Endodermal cell (in vitro differentiated cells): ENCODE results near the gene BACE1-AS. TPM values are rescaled to one million over a fixed set of nuclear protein-coding genes. Genes with fewer than 3 reads are reported as not detected.

Experiments
- DNase-seq: peaks from one replicate; pipeline ENCODE4 v3.0.0-alpha.2; 2017
- H3K27ac ChIP-seq: 2 replicates; pipeline ENCODE4 v1.5.1; 2013; ENCODE audit warnings: mild to moderate bottlenecking, low read depth, low read length, moderate library complexity
- H3K27me3 ChIP-seq: 2 replicates; pipeline ENCODE4 v1.6.1; 2013; ENCODE audit warnings: mild to moderate bottlenecking, low read length, moderate library complexity; ENCODE audit not compliant: insufficient read depth, control insufficient read depth, poor library complexity, severe bottlenecking
- H3K36me3 ChIP-seq: 2 replicates; pipeline ENCODE4 v1.7.0; 2013; ENCODE audit warnings: mild to moderate bottlenecking, low read length, moderate library complexity; ENCODE audit not compliant: control insufficient read depth, insufficient read depth
- H3K4me1 ChIP-seq: one replicate; pipeline ENCODE4 v1.7.0; 2013; ENCODE audit warnings: low read length; ENCODE audit not compliant: control insufficient read depth, insufficient read depth
- H3K4me3 ChIP-seq: 2 replicates; pipeline ENCODE4 v1.5.1; 2013; ENCODE audit warnings: mild to moderate bottlenecking, low read length, moderate library complexity
- H3K9ac ChIP-seq: 2 replicates; pipeline ENCODE4 v1.6.1; 2013; ENCODE audit warnings: mild to moderate bottlenecking, low read length, moderate library complexity; ENCODE audit not compliant: poor library complexity, severe bottlenecking; ENCODE audit errors: extremely low read depth
- H3K9me3 ChIP-seq: 2 replicates; pipeline ENCODE4 v1.6.1; 2013; ENCODE audit warnings: mild to moderate bottlenecking, low read length, moderate library complexity; ENCODE audit not compliant: control insufficient read depth
- H3K27ac Mint-ChIP-seq: 2 replicates; pipeline ENCODE4 v1.8.0; 2020; ENCODE audit warnings: mixed read lengths
- H3K27me3 Mint-ChIP-seq: 2 replicates; pipeline ENCODE4 v1.8.0; 2021; ENCODE audit warnings: mild to moderate bottlenecking, mixed read lengths; ENCODE audit not compliant: insufficient read depth
- H3K36me3 Mint-ChIP-seq: 2 replicates; pipeline ENCODE4 v1.8.0; 2020; ENCODE audit warnings: low read depth, mixed read lengths
- H3K4me1 Mint-ChIP-seq: 2 replicates; pipeline ENCODE4 v1.8.0; 2020; ENCODE audit warnings: mixed read lengths
- H3K4me3 Mint-ChIP-seq: 2 replicates; pipeline ENCODE4 v1.8.0; 2020; ENCODE audit warnings: mild to moderate bottlenecking, moderate library complexity, mixed read lengths
- H3K9me3 Mint-ChIP-seq: 2 replicates; pipeline ENCODE4 v1.8.0; 2020; ENCODE audit warnings: mild to moderate bottlenecking, mixed read lengths
- WGBS, 2 experiments: methylation state at CpG; one replicate each; pipeline versions ENCODE4 v1.1.5 to v1.1.7; 2013; ENCODE audit warnings: missing lambda C conversion rate in 2 of 2, mixed read lengths in 1 of 2; ENCODE audit not compliant: insufficient coverage in 1 of 2, insufficient read length in 1 of 2; 5-methylcytosine and 5-hydroxymethylcytosine counted together
- total RNA-seq, 2 donors: library from RNA; stranded (reverse); fragmentation: NEBNext Ultra II Directional in 1 of 2; extraction: Animal tissue kit (Norgen Biotek cat#: 25700) in 1 of 2; gene quantifications; 2 replicates in 1 of 2; 3 replicates in 1 of 2; pipeline ENCODE4 v1.2.1, GENCODE V29; 2021
- TF ChIP-seq, protein P1 (sequence below): fragments of 200-600 bp; sonication (generic); conservative IDR thresholded peaks from 2 replicates; pipeline ENCODE4 v1.5.0; 2021; ENCODE audit warnings: antibody characterized with exemption, mild to moderate bottlenecking

Gene BACE1-AS
- total RNA-seq, 2 donors from 2014 or later: 15.0 to 15.5 TPM

GRCh38 chr11:117281159-117281558 lies 10.0 kb upstream of the BACE1-AS start:
- Histone ChIP-seq H3K9ac (no peak overlapping the region), H3K4me1 (no peaks in the 10 kb centered on the region), H3K4me3 (no peak overlapping the region), H3K36me3 (peaks cover 56% of the 10 kb centered on the region), H3K27ac (no peak overlapping the region), H3K9me3 (no peaks in the 10 kb centered on the region), H3K27me3 (no peaks in the 10 kb centered on the region)
- peak; percentile 35 for DNase-seq
- H3K27me3 Mint-ChIP-seq: no peaks in the 10 kb centered on the region
- no peaks in the 10 kb centered on the region for H3K9me3 Mint-ChIP-seq
- peaks cover 57% of the 10 kb centered on the region for H3K36me3 Mint-ChIP-seq
- peak overlapping the region; percentile 21 for H3K27ac Mint-ChIP-seq
- H3K4me1 Mint-ChIP-seq: peaks cover 14% of the 10 kb centered on the region
- 92 to 96% methylated on average over 3 to 6 of the region's 6 CpGs for WGBS, 2 experiments
- TF ChIP-seq, protein P1, sequence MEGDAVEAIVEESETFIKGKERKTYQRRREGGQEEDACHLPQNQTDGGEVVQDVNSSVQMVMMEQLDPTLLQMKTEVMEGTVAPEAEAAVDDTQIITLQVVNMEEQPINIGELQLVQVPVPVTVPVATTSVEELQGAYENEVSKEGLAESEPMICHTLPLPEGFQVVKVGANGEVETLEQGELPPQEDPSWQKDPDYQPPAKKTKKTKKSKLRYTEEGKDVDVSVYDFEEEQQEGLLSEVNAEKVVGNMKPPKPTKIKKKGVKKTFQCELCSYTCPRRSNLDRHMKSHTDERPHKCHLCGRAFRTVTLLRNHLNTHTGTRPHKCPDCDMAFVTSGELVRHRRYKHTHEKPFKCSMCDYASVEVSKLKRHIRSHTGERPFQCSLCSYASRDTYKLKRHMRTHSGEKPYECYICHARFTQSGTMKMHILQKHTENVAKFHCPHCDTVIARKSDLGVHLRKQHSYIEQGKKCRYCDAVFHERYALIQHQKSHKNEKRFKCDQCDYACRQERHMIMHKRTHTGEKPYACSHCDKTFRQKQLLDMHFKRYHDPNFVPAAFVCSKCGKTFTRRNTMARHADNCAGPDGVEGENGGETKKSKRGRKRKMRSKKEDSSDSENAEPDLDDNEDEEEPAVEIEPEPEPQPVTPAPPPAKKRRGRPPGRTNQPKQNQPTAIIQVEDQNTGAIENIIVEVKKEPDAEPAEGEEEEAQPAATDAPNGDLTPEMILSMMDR: no peak
- no peak overlapping the region for H3K4me3 Mint-ChIP-seq

DNA sequence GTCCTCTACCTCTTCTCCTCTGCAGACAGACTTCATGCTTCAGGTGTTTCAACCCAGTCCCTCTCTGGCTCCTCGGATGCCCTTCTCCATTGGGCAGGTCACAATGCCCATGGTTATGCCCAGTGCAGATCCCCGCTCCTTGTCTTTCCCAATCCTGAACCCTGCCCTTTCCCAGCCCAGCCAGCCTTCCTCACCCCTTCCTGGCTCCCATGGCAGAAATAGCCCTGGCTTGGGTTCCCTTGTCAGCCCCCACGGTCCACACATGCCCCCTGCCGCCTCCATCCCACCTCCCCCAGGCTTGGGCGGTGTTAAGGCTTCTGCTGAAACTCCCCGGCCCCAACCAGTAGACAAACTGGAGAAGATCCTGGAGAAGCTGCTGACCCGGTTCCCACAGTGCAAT lies 9.3 kb upstream of the BACE1-AS start:
- Histone ChIP-seq H3K36me3 (peaks cover 58% of the 10 kb centered on the region), H3K9ac (no peak overlapping the region), H3K27me3 (no peaks in the 10 kb centered on the region), H3K9me3 (no peaks in the 10 kb centered on the region), H3K4me3 (no peak overlapping the region), H3K4me1 (no peaks in the 10 kb centered on the region), H3K27ac (no peak overlapping the region)
- peak; percentile 20 for DNase-seq
- Mint-ChIP-seq H3K27ac (no peak overlapping the region), H3K36me3 (peaks cover 61% of the 10 kb centered on the region), H3K27me3 (no peaks in the 10 kb centered on the region), H3K4me3 (no peak overlapping the region), H3K9me3 (no peaks in the 10 kb centered on the region), H3K4me1 (peaks cover 19% of the 10 kb centered on the region)
- 94 to 100% methylated on average over 2 to 7 of the region's 7 CpGs for WGBS, 2 experiments
- TF ChIP-seq, protein P1: no peak

GRCh38 chr11:117282956-117283355 lies 8.2 kb upstream of the BACE1-AS start:
- H3K9ac ChIP-seq: no peak overlapping the region
- H3K27ac Mint-ChIP-seq: no peak overlapping the region
- no peaks in the 10 kb centered on the region for H3K9me3 Mint-ChIP-seq
- H3K4me1 Mint-ChIP-seq: peaks cover 19% of the 10 kb centered on the region
- TF ChIP-seq, protein P1: no peak
- DNase-seq: peak; percentile 7
- WGBS, 2 experiments: 88 to 94% methylated on average over 3 of the region's 3 CpGs
- peaks cover 67% of the 10 kb centered on the region for H3K36me3 ChIP-seq
- H3K27me3 Mint-ChIP-seq: no peaks in the 10 kb centered on the region
- peaks cover 62% of the 10 kb centered on the region for H3K36me3 Mint-ChIP-seq
- no peaks in the 10 kb centered on the region for H3K4me1 ChIP-seq
- no peaks in the 10 kb centered on the region for H3K9me3 ChIP-seq
- no peak overlapping the region for H3K27ac ChIP-seq
- no peaks in the 10 kb centered on the region for H3K27me3 ChIP-seq
- no peak overlapping the region for H3K4me3 Mint-ChIP-seq
- H3K4me3 ChIP-seq: no peak overlapping the region
